ENCODE measurements around the gene ISLR2.
"Not testable (repeated sequence)": the region's sequence is repeated elsewhere in the genome, so short reads cannot be mapped to it uniquely, and the experiment has no call there.

Gene ISLR2

GRCh38 chr15:74155766-74156417 is 25.5 kb downstream of the ISLR2 start:
- DNase-seq (ENCODE audit: low read depth in 2 of 2, low spot score in 1 of 2) = no peak

GRCh38 chr15:74156678-74157411 is 26.5 kb downstream of the ISLR2 start:
- DNase-seq (ENCODE audit: low read depth in 2 of 2, low spot score in 1 of 2) = no peak

- no peak for DNase-seq (ENCODE audit: low read depth in 2 of 2, low spot score in 1 of 2)
These were observed 27.8 kb downstream of the ISLR2 start for GRCh38 chr15:74157868-74158827.

- no peak for DNase-seq (ENCODE audit: low read depth in 2 of 2, low spot score in 1 of 2)
These were observed 28.7 kb downstream of the ISLR2 start for GRCh38 chr15:74158855-74159650.

- DNase-seq (ENCODE audit: low read depth in 2 of 2, low spot score in 1 of 2) = no peak
These were observed 29.4 kb downstream of the ISLR2 start for GRCh38 chr15:74159773-74160172.

GRCh38 chr15:74160390-74160789 is 30.0 kb downstream of the ISLR2 start:
- not testable (repeated sequence) for DNase-seq (ENCODE audit: low read depth in 2 of 2, low spot score in 1 of 2)

- not testable (repeated sequence) for DNase-seq (ENCODE audit: low read depth in 2 of 2, low spot score in 1 of 2)
These were observed 31.8 kb downstream of the ISLR2 start for GRCh38 chr15:74162195-74162536.

- no peak for DNase-seq (ENCODE audit: low read depth in 2 of 2, low spot score in 1 of 2)
These were observed 35.1 kb downstream of the ISLR2 start for GRCh38 chr15:74165461-74165860.

- DNase-seq (ENCODE audit: low read depth in 2 of 2, low spot score in 1 of 2) = no peak
These were observed 37.5 kb downstream of the ISLR2 start for GRCh38 chr15:74167891-74168331.

- DNase-seq (ENCODE audit: low read depth in 2 of 2, low spot score in 1 of 2) = no peak
These were observed 38.3 kb downstream of the ISLR2 start for GRCh38 chr15:74168711-74169126.

- DNase-seq (ENCODE audit: low read depth in 2 of 2, low spot score in 1 of 2) = no peak
These were observed 39.9 kb downstream of the ISLR2 start for GRCh38 chr15:74170071-74170844.

- no peak for DNase-seq (ENCODE audit: low read depth in 2 of 2, low spot score in 1 of 2)
These were observed 40.6 kb downstream of the ISLR2 start for GRCh38 chr15:74170875-74171578.

GRCh38 chr15:74171965-74172541 is 41.7 kb downstream of the ISLR2 start:
- DNase-seq (ENCODE audit: low read depth in 2 of 2, low spot score in 1 of 2) = no peak

GRCh38 chr15:74172701-74173379 is 42.5 kb downstream of the ISLR2 start:
- no peak for DNase-seq (ENCODE audit: low read depth in 2 of 2, low spot score in 1 of 2)

GRCh38 chr15:74173380-74174218 is 43.2 kb downstream of the ISLR2 start, which contains the start of gene ISLR:
Gene ISLR, plus strand, starts transcription at chr15:74173710. Its CDS starts 1,149 bp downstream, at chr15:74174859.
- no peak for DNase-seq (ENCODE audit: low read depth in 2 of 2, low spot score in 1 of 2)

GRCh38 chr15:74174219-74174957 is 44.0 kb downstream of the ISLR2 start:
- DNase-seq (ENCODE audit: low read depth in 2 of 2, low spot score in 1 of 2) = no peak

- DNase-seq (ENCODE audit: low read depth in 2 of 2, low spot score in 1 of 2) = no peak
These were observed 44.5 kb downstream of the ISLR2 start for GRCh38 chr15:74174958-74175253.
